ENCODE data around the gene SSMEM1.

DNA sequence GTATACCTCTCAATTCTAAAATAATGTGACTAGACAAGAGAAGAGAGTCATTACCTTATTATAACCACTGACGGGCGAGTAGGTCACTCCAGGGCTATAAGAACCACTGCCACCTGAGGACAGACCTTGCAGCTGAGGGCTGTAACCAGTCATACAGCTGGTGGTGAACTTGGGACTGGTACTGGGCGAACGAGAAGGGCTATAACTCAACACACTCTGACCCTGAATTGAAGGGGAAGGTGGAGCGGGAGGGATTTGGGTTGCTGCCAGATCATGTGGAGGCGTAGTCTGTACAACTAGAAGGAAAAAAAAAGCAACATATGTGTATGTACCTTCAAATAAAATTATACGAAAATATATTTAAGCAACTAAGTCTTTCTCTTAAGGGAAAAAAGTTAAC, 5.9 kb upstream of the SSMEM1 start:
- no peak for TF ChIP-seq CTCF (IDR thresholded peaks at IDR 0.05; ENCODE audit: low read depth, low read length, missing input control)
- no peak for TF ChIP-seq TAF1 (conservative IDR thresholded peaks at IDR 0.05)
- no peak for TF ChIP-seq RAD21 (IDR thresholded peaks at IDR 0.05)
- TF ChIP-seq EGR1 (IDR thresholded peaks at IDR 0.05; ENCODE audit: low read depth in 2 of 2) = no peak
- TF ChIP-seq, protein P1, sequence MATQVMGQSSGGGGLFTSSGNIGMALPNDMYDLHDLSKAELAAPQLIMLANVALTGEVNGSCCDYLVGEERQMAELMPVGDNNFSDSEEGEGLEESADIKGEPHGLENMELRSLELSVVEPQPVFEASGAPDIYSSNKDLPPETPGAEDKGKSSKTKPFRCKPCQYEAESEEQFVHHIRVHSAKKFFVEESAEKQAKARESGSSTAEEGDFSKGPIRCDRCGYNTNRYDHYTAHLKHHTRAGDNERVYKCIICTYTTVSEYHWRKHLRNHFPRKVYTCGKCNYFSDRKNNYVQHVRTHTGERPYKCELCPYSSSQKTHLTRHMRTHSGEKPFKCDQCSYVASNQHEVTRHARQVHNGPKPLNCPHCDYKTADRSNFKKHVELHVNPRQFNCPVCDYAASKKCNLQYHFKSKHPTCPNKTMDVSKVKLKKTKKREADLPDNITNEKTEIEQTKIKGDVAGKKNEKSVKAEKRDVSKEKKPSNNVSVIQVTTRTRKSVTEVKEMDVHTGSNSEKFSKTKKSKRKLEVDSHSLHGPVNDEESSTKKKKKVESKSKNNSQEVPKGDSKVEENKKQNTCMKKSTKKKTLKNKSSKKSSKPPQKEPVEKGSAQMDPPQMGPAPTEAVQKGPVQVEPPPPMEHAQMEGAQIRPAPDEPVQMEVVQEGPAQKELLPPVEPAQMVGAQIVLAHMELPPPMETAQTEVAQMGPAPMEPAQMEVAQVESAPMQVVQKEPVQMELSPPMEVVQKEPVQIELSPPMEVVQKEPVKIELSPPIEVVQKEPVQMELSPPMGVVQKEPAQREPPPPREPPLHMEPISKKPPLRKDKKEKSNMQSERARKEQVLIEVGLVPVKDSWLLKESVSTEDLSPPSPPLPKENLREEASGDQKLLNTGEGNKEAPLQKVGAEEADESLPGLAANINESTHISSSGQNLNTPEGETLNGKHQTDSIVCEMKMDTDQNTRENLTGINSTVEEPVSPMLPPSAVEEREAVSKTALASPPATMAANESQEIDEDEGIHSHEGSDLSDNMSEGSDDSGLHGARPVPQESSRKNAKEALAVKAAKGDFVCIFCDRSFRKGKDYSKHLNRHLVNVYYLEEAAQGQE (IDR thresholded peaks at IDR 0.05) = no peak
